SU-DHL-6 (cell line): ENCODE data around the gene MBD5.

Experiments
- H2AFZ ChIP-seq: fragments of 200-600 bp; sonication (generic); 2 replicates; pipeline ENCODE4 v1.6.1; 2014; ENCODE audit warnings: low read depth, mild to moderate bottlenecking, moderate library complexity, mixed read lengths, antibody characterized with exemption, low read length; ENCODE audit not compliant: severe bottlenecking
- H3F3A ChIP-seq: fragments of 200-600 bp; shearing (Covaris generic); 2 replicates; pipeline ENCODE4 v1.6.0; 2016; ENCODE audit warnings: antibody characterized with exemption, mild to moderate bottlenecking; ENCODE audit not compliant: insufficient read depth
- H3K27ac ChIP-seq: fragments of 200-600 bp; sonication (generic); 2 replicates; pipeline ENCODE4 v1.5.1; 2016; ENCODE audit warnings: low read depth, mild to moderate bottlenecking, low read length, moderate library complexity, mixed read lengths
- H3K27me3 ChIP-seq: fragments of 200-600 bp; sonication (generic), shearing (Covaris generic); 2 replicates; pipeline ENCODE4 v1.6.0; 2014; ENCODE audit warnings: mild to moderate bottlenecking, low read length
- H3K36me3 ChIP-seq: fragments of 200-600 bp; sonication (generic); 2 replicates; pipeline ENCODE4 v1.6.1; 2014; ENCODE audit warnings: mild to moderate bottlenecking, low read length, mixed read lengths
- H3K4me2 ChIP-seq: fragments of 300-600, 200-600 bp; shearing (Covaris generic), sonication (generic); 2 replicates; pipeline ENCODE4 v1.6.0; 2014; ENCODE audit warnings: low read length, low read depth, mild to moderate bottlenecking; ENCODE audit not compliant: poor library complexity, severe bottlenecking
- H3K4me3 ChIP-seq: fragments of 200-600 bp; sonication (generic); 2 replicates; pipeline ENCODE4 v1.5.1; 2014; ENCODE audit warnings: antibody characterized with exemption, low read length, mild to moderate bottlenecking, mixed read lengths; ENCODE audit not compliant: insufficient read depth, poor library complexity, severe bottlenecking
- H3K79me2 ChIP-seq: fragments of 200-600 bp; sonication (generic); 2 replicates; pipeline ENCODE4 v1.6.1; 2014; ENCODE audit warnings: mild to moderate bottlenecking, low read length, moderate library complexity; ENCODE audit not compliant: insufficient read depth
- H3K9ac ChIP-seq: fragments of 200-600 bp; sonication (generic); 2 replicates; pipeline ENCODE4 v1.7.0; 2014; ENCODE audit warnings: mild to moderate bottlenecking, low read length
- H3K9me2 ChIP-seq: fragments of 200-600 bp; sonication (generic); replicated peaks from 2 replicates; pipeline ENCODE4 v1.6.1; 2014; ENCODE audit warnings: low read length; ENCODE audit not compliant: insufficient read depth
- H3K9me3 ChIP-seq: fragments of 200-600 bp; sonication (generic); 2 replicates; pipeline ENCODE4 v1.6.1; 2014; ENCODE audit warnings: low read length, mixed read lengths; ENCODE audit not compliant: insufficient read depth
- H4K20me1 ChIP-seq: fragments of 200-600 bp; sonication (generic); 2 replicates; pipeline ENCODE4 v1.6.1; 2014; ENCODE audit warnings: low read depth, mild to moderate bottlenecking, antibody characterized with exemption, low read length, moderate library complexity, mixed read lengths
- CTCF ChIP-seq: fragments of 200-600 bp; sonication (generic); IDR thresholded peaks from one replicate; pipeline ENCODE4 v1.5.1; 2017; ENCODE audit warnings: antibody characterized with exemption, mild to moderate bottlenecking, low read length, moderate library complexity; ENCODE audit not compliant: insufficient read depth, poor library complexity, severe bottlenecking
- EZH2phosphoT487 ChIP-seq: fragments of 200-600 bp; sonication (generic), shearing (Covaris generic); conservative IDR thresholded peaks from 2 replicates; pipeline ENCODE4 v1.6.1; 2018; ENCODE audit warnings: mild to moderate bottlenecking, antibody characterized with exemption, low read length, moderate library complexity, mixed read lengths

Gene MBD5

GRCh38 chr2:148484066-148484465 is 463.2 kb downstream of the MBD5 start:
- Histone ChIP-seq H4K20me1 (no peaks in the 10 kb centered on the region), H3F3A (no peaks in the 10 kb centered on the region), H3K9ac (no peak overlapping the region), H3K79me2 (no peaks in the 10 kb centered on the region), H3K9me2 (no peaks in the 10 kb centered on the region), H3K4me3 (no peak overlapping the region), H3K27me3 (no peaks in the 10 kb centered on the region), H2AFZ (no peak overlapping the region), H3K4me2 (no peak overlapping the region), H3K27ac (no peak overlapping the region), H3K9me3 (no peaks in the 10 kb centered on the region), H3K36me3 (no peaks in the 10 kb centered on the region)
- TF ChIP-seq EZH2phosphoT487, result no peak

GRCh38 chr2:148486655-148487054 is 465.8 kb downstream of the MBD5 start:
- H3K79me2 ChIP-seq, result no peaks in the 10 kb centered on the region
- H3K4me2 ChIP-seq, result no peak overlapping the region
- H3K27me3 ChIP-seq, result no peaks in the 10 kb centered on the region
- H3K9me2 ChIP-seq, result no peaks in the 10 kb centered on the region
- H3K4me3 ChIP-seq, result no peak overlapping the region
- H4K20me1 ChIP-seq, result no peaks in the 10 kb centered on the region
- no peak overlapping the region for H3K9ac ChIP-seq
- H2AFZ ChIP-seq, result no peak overlapping the region
- no peak for TF ChIP-seq CTCF
- no peak for TF ChIP-seq EZH2phosphoT487
- no peak overlapping the region for H3K27ac ChIP-seq
- no peaks in the 10 kb centered on the region for H3K36me3 ChIP-seq
- no peaks in the 10 kb centered on the region for H3K9me3 ChIP-seq
- no peaks in the 10 kb centered on the region for H3F3A ChIP-seq

- Histone ChIP-seq H3K36me3 (no peaks in the 10 kb centered on the region), H2AFZ (no peak overlapping the region), H3K9ac (no peak overlapping the region), H4K20me1 (no peaks in the 10 kb centered on the region), H3K9me3 (no peaks in the 10 kb centered on the region), H3K27ac (no peak overlapping the region), H3K4me2 (no peak overlapping the region), H3K9me2 (no peaks in the 10 kb centered on the region), H3F3A (no peaks in the 10 kb centered on the region), H3K4me3 (no peak overlapping the region), H3K27me3 (no peaks in the 10 kb centered on the region), H3K79me2 (no peaks in the 10 kb centered on the region)
- no peak for TF ChIP-seq CTCF
- TF ChIP-seq EZH2phosphoT487, result no peak
These were observed 466.5 kb downstream of the MBD5 start for GRCh38 chr2:148487439-148487838.

GRCh38 chr2:148490840-148491439 is 470.0 kb downstream of the MBD5 start:
- Histone ChIP-seq H3K27me3 (no peaks in the 10 kb centered on the region), H3K9me2 (no peaks in the 10 kb centered on the region), H4K20me1 (no peaks in the 10 kb centered on the region), H3K4me2 (no peak overlapping the region), H2AFZ (no peak overlapping the region), H3K27ac (no peak overlapping the region), H3K9me3 (no peaks in the 10 kb centered on the region), H3K79me2 (no peaks in the 10 kb centered on the region), H3K36me3 (no peaks in the 10 kb centered on the region), H3F3A (no peaks in the 10 kb centered on the region), H3K4me3 (no peak overlapping the region), H3K9ac (no peak overlapping the region)
- TF ChIP-seq EZH2phosphoT487, result no peak
- TF ChIP-seq CTCF, result no peak
